NOMO-1 treated with dmso at 0.1 percent for 144 hours (cell line): Measurements from ENCODE around the gene GALNT9.
"Not testable (repeated sequence)": the region's sequence is repeated elsewhere in the genome, so short reads cannot be mapped to it uniquely, and the experiment has no call there.

Experiments used
- DNase-seq: peaks from one replicate; lab custom pipeline; 2025; ENCODE audit not compliant: unreplicated experiment; lab: John Stamatoyannopoulos, UW

GALNT9 gene

DNA sequence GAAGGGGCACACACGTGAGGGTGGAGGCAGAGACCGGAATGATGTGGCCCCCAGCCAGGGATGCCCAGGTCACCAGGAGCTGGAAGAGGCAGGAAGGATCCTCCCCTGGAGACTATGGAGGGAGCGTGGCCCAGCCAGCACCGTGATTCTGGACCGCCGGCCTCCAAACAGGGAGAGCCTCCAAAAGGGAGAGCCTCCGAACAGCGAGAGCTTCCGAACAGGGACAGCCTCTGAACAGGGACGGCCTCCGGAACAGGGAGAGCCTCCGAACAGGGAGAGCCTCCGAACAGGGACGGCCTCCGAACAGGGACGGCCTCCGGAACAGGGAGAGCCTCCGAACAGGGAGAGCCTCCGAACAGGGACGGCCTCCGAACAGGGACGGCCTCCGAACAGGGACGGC is 33.8 kb downstream of the GALNT9 start:
- not testable (repeated sequence) for DNase-seq

GRCh38 chr12:132295101-132295526 is 34.3 kb downstream of the GALNT9 start:
- DNase-seq: no peak

DNA sequence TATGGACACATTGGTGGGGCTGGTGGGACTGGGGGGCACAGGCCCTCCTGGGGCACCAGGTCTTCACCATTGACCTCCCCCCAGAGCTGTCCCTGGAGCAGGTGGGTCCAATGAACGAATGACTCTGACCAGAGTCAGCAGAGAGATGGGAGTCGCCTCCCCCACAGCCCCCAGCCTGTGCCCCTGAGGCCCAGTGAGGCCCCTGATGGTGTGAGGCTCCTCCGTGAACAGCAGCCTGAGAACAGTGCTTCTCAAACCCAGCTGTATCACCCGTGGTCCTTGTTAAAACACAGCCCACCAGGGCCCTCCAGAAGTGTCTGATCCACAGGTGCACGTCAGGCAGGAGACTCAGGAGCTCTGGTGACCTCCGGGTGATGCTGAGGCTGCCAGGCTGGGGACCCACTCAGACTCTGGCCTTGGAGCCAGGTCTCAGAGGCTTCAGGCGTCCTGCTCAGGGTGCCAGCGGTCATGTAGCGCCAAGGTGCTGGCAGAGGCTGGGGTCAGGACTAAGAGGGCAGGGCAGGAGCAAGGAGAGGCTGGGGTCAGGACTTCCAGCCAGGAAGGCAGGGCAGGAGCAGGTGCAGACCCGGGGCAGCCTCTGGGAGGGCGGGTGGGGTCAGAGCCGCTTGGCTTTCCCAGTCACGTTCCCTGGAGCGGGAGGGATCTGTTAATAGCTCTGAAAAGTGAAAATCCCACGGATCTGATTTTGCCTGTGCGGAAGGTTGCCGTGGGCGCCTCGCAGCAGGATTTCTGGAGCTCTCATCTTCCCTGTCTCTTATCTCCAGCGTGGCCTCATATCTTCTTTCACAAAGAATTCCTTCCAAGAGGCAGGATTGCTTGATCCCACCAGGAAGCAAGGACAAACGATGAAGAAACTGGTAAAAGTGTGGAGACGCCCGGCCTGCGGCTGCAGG is 35.0 kb downstream of the GALNT9 start:
- no peak for DNase-seq

DNA sequence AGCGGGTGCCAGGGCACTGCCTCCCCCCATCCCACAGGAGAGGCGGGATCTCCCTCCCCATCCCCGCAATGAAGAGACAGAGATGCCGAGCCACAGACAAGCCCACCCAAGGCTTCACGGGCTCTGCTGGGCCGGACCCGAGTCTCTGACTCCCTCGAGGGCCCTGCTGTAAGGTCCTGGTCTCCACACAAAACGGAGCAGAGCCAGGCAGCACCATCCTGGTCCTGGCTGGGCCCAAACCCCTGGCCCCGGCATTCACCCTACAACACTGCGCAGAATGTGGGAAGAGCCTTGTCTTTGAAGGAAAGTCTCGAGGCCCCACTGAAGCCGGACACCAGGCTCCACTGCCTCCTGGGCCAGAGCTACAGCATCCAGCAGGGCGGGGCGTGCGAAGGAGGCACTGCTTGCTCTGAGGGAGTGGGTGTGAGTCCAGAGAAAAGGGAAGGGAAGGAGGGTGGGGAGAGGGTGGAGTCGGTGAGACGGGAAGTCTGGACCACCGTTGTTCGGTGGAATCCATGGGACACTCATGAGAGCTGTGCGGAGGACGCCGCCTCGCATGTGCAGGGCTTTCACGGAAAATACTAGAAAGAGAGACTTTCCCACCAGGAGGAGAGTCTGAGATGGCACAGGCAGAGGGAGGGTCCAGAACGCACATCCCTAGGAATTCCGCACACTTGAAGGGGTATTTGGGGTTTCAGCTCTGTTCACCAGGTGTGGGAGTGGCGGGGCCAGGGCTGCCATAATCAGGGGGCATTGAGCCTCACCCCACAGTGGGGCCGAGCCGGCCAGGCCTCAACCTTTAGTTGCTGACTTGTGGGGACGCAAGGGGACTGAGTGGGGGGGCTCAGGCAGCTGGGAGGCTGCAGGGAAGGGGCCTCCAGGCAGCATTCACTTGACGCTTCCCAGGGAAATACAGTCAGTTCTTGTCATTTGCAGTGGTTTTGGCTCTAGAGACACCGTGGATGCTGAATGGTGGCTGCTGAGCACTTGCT is 36.8 kb downstream of the GALNT9 start:
- DNase-seq: no peak

- no peak for DNase-seq
Observed at GRCh38 chr12:132291402-132292175, 37.8 kb downstream of the GALNT9 start.

- no peak for DNase-seq
Observed at GRCh38 chr12:132290203-132290540, 39.2 kb downstream of the GALNT9 start.

GRCh38 chr12:132289356-132290202 is 39.8 kb downstream of the GALNT9 start:
- DNase-seq: no peak

- DNase-seq: no peak
Observed at GRCh38 chr12:132288516-132289215, 40.7 kb downstream of the GALNT9 start.

GRCh38 chr12:132287391-132288238 is 41.8 kb downstream of the GALNT9 start:
- no peak for DNase-seq

- no peak for DNase-seq
Observed at GRCh38 chr12:132286912-132287311, 42.5 kb downstream of the GALNT9 start.

GRCh38 chr12:132285991-132286681 is 43.3 kb downstream of the GALNT9 start:
- DNase-seq: no peak

GRCh38 chr12:132284827-132285741 is 44.3 kb downstream of the GALNT9 start:
- no peak for DNase-seq

DNA sequence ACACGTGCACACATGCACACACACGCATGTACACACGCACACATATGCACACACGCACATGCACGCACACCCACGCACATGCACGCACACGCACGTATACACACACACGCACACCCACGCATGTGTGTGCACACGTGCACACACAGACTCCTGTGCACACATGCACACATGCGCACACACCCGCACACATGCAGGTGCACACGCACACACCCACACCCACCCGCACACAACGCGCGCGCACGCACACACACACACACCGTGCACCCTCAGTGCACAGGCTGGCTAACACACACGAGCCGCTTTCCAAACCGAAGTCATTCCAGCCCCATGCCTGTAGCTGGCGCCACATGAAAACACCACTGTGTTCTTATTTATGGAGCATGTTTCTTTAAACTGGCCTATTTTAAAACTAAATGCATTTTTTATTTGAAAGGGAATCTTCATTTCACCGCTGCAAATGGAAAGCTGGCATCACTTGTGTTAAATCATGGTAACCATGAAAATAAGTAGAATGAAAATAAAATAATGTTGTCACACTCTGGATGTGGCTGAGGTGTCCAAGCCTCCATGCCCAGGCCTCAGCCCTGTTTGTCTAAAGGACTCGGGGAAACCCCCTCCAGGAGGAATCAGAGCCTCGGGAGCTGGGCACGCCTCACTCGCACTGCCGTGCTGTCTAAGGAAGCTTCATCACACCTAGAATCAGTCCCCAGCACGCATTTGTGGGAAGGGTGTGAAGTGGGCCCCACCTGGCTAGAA is 45.1 kb downstream of the GALNT9 start:
- DNase-seq: no peak

DNA sequence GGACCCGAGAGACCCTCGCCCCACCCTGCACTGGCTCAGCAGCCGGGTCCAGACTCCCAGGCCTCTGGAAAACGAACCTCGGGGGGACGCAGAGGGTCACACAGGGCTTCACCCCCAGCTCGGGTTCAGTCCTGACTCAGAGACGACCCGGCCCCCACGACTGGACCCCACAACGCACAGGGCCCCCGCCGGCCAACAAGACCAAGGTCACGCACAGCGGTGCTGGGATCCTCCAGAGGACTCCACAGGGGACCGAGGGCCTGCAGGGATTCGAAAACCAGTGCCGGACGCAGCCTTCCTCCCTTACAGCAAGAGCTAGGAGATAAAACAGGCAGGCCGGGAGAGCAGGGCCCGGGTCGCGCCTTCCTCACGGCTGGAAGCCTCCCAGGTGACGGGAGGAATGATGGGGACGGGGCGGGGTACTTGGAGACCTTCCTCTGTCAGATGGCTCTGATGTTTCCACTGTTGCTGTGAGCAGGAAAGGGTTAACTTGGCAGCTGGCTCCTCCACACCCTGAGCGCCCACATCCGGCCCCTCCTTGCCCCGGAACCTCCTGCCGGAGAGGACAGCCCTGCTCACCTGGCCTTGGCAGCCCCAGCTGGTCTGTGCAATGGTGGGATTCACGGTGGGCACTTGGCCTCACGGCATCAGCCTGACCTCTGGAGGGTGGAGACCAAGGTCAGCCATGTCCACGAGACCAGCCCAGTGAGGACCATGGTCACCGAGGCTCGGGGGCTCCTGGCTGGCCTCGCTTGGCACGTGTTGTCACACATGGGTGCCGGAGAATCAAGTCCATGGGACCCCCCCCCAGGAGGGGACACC is 46.2 kb downstream of the GALNT9 start:
- DNase-seq: no peak
